B cell (primary cell): ENCODE measurements around the gene SPAG7. TPM values are rescaled to one million over a fixed set of nuclear protein-coding genes. Genes with fewer than 3 reads are reported as not detected.

Experiments used
- ATAC-seq: fragments of 200-7000 bp; cut with Tn5 transposase; one replicate; pipeline ENCODE4 v1.10.0; 2021; ENCODE audit warnings: low read depth, mild to moderate bottlenecking, moderate number of reproducible peaks, moderate library complexity
- CTCF ChIA-PET: fragments of 350-600 bp; sonication (Branson Sonifier 250); formaldehyde crosslinking; loops from one replicate; lab custom pipeline; 2021; ENCODE audit warnings: antibody characterized with exemption, inconsistent platforms; lab: Charles Lee
- POLR2A ChIA-PET: fragments of 350-600 bp; sonication (Branson Sonifier 250); formaldehyde crosslinking; loops from one replicate; lab custom pipeline; 2021; ENCODE audit warnings: antibody characterized with exemption; lab: Charles Lee
- DNase-seq: peaks from one replicate; pipeline ENCODE4 v3.0.0; 2013
- H2AFZ ChIP-seq: 2 replicates; pipeline ENCODE4 v1.6.1; 2012; ENCODE audit warnings: mild to moderate bottlenecking, low read depth, low read length; ENCODE audit not compliant: insufficient read depth, poor library complexity, severe bottlenecking
- H3K27ac ChIP-seq, 2 donors: 1 replicate in 1 of 2; 2 replicates in 1 of 2; pipeline ENCODE4 v1.5.1; 2012 to 2013; ENCODE audit warnings: low read length in 2 of 2, mild to moderate bottlenecking in 2 of 2, moderate library complexity in 1 of 2
- H3K27me3 ChIP-seq, 4 experiments: fragments of 200-600 bp in 1 of 4; sonication (generic) in 1 of 4; replicated peaks in 1 of 4; 1 replicate in 2 of 4; 2 replicates in 2 of 4; pipeline versions ENCODE4 v1.6.1 to v1.7.0; 2013 to 2016; ENCODE audit warnings: low read length in 3 of 4, mild to moderate bottlenecking in 2 of 4, mixed read lengths in 1 of 4, moderate library complexity in 1 of 4; ENCODE audit not compliant: insufficient read depth in 4 of 4, control insufficient read depth in 3 of 4; ENCODE audit errors: control extremely low read depth in 1 of 4
- H3K36me3 ChIP-seq, 2 experiments: replicated peaks in 1 of 2; 1 replicate in 1 of 2; 2 replicates in 1 of 2; pipeline versions ENCODE4 v1.6.1 to v1.7.1; 2013; ENCODE audit warnings: low read length in 1 of 2; ENCODE audit not compliant: insufficient read depth in 2 of 2, control insufficient read depth in 1 of 2; ENCODE audit errors: control extremely low read depth in 1 of 2, extremely low read depth in 1 of 2
- H3K4me1 ChIP-seq, 2 donors: fragments of 200-600 bp in 1 of 2; sonication (generic) in 1 of 2; 1 replicate in 1 of 2; 2 replicates in 1 of 2; pipeline versions ENCODE4 v1.5.1 to v1.6.1; 2013 to 2017; ENCODE audit warnings: low read length in 2 of 2; ENCODE audit not compliant: control insufficient read depth in 2 of 2, insufficient read depth in 2 of 2
- H3K4me2 ChIP-seq: replicated peaks from 2 replicates; pipeline ENCODE3; 2012; ENCODE audit warnings: mild to moderate bottlenecking, low read depth, low read length; ENCODE audit not compliant: poor library complexity, severe bottlenecking
- H3K4me3 ChIP-seq, 5 experiments: fragments of 200-600 bp in 1 of 5; sonication (generic) in 1 of 5; 1 replicate in 3 of 5; 2 replicates in 2 of 5; pipeline versions ENCODE4 v1.5.1 to v1.7.0; 2011 to 2016; ENCODE audit warnings: low read length in 4 of 5, mild to moderate bottlenecking in 4 of 5, low read depth in 2 of 5, control low read depth in 1 of 5, moderate library complexity in 1 of 5; ENCODE audit not compliant: insufficient read depth in 1 of 5; ENCODE audit errors: control extremely low read depth in 1 of 5, extremely low read depth in 1 of 5
- H3K79me2 ChIP-seq: fragments of 200-600 bp; sonication (generic); one replicate; pipeline ENCODE4 v1.6.0; 2016; ENCODE audit warnings: low read length; ENCODE audit not compliant: control insufficient read depth, insufficient read depth
- H3K9ac ChIP-seq: fragments of 200-600 bp; sonication (generic); 2 replicates; pipeline ENCODE4 v1.6.1; 2017; ENCODE audit warnings: mild to moderate bottlenecking, low read length, moderate library complexity
- H3K9me3 ChIP-seq, 3 donors: one replicate each; pipeline versions ENCODE4 v1.6.1 to v1.7.1; 2013; ENCODE audit warnings: low read length in 2 of 3; ENCODE audit not compliant: control insufficient read depth in 2 of 3, insufficient read depth in 1 of 3; ENCODE audit errors: control extremely low read depth in 1 of 3
- H4K20me1 ChIP-seq: 2 replicates; pipeline ENCODE4 v1.6.0; 2012; ENCODE audit warnings: mild to moderate bottlenecking, low read length; ENCODE audit not compliant: insufficient read depth, control insufficient read depth, poor library complexity, severe bottlenecking
- H3K27ac Mint-ChIP-seq: one replicate; pipeline ENCODE4 v1.8.0; 2021; ENCODE audit warnings: mixed read lengths
- H3K27me3 Mint-ChIP-seq: one replicate; pipeline ENCODE4 v1.8.0; 2021; ENCODE audit warnings: mixed read lengths
- H3K4me1 Mint-ChIP-seq: one replicate; pipeline ENCODE4 v1.8.0; 2021; ENCODE audit warnings: mixed read lengths
- H3K4me3 Mint-ChIP-seq: one replicate; pipeline ENCODE4 v1.8.0; 2021; ENCODE audit warnings: mixed read lengths
- H3K9me3 Mint-ChIP-seq: one replicate; pipeline ENCODE4 v1.8.0; 2022; ENCODE audit warnings: mixed read lengths; ENCODE audit not compliant: insufficient read depth
- CTCF ChIP-seq: fragments of 200-600 bp; IDR thresholded peaks from one replicate; pipeline ENCODE4 v1.8.0; 2022; ENCODE audit warnings: antibody characterized with exemption, mild to moderate bottlenecking
- EZH2 ChIP-seq: IDR thresholded peaks from 2 replicates; pipeline ENCODE4 v1.6.1; 2012; ENCODE audit warnings: borderline replicate concordance, low read depth, mild to moderate bottlenecking, moderate library complexity, low read length; ENCODE audit not compliant: insufficient read depth, poor library complexity, severe bottlenecking
- WGBS: methylation state at CpG from one replicate; pipeline ENCODE4 v1.1.5; 2013; ENCODE audit warnings: missing lambda C conversion rate; ENCODE audit not compliant: insufficient coverage; 5-methylcytosine and 5-hydroxymethylcytosine counted together
- intact Hi-C: fragments of 100-400 bp; cut with micrococcal nuclease; formaldehyde crosslinking; loops from one replicate; pipeline ENCODE4 v1.10.0; 2022
- polyA plus RNA-seq: library from polyadenylated mRNA; depleted of rRNA; stranded (reverse); fragments of >200 nt; gene quantifications from 2 replicates; pipeline ENCODE4 v1.2.3, GENCODE V29; 2012
- total RNA-seq, 2 donors: library from RNA; stranded (reverse); fragments of 120-200 nt in 1 of 2; gene quantifications; 1 replicate in 1 of 2; 2 replicates in 1 of 2; pipeline versions ENCODE4 v1.2.3 to v1.2.4, GENCODE V29; 2013 to 2022

SPAG7 gene
- total and polyA plus RNA-seq, 2 donors (not counting 1 experiment from before 2014, with no cell fraction given): 43.4 to 52.5 TPM

- ATAC-seq (no peak), DNase-seq (peak; percentile 36)
- H3K27ac ChIP-seq: peak overlapping the region; percentile 70 to 87
- peak overlapping the region; percentile 89 for H3K4me3 Mint-ChIP-seq
- peaks cover 0 to 4% (median 0%) of the 10 kb centered on the region in 4 experiments for H3K27me3 ChIP-seq
- H3K79me2 ChIP-seq: peaks cover 42% of the 10 kb centered on the region
- peaks cover 44 to 54% of the 10 kb centered on the region in 2 donors for H3K4me1 ChIP-seq
- ChIA-PET CTCF (interaction anchor here (0.5 to 3.1 kb wide), 12 partner anchors 10 to 568 kb away, joined by 3 to 24 read pairs (median 6); partner anchors contain the start of genes CAMTA2, PFN1, SPAG7 and ZFP3), POLR2A (interaction anchor here (1.3 to 2.6 kb wide), 6 partner anchors 10 to 795 kb away, joined by 3 to 38 read pairs (median 9); partner anchors contain the start of genes CAMTA2, PFN1, SPAG7 and ZNF594)
- 69% methylated on average over 18 of the region's 19 CpGs for WGBS
- peak overlapping the region; percentile 68 to 100 (median 86) for H3K4me3 ChIP-seq
- peaks cover under 1% of the 10 kb centered on the region for H4K20me1 ChIP-seq
- no peaks in the 10 kb centered on the region for H3K9me3 ChIP-seq
- H3K4me1 Mint-ChIP-seq: peaks cover 55% of the 10 kb centered on the region
- peak overlapping the region; percentile 99 for H3K4me2 ChIP-seq
- peak overlapping the region; percentile 95 for H3K27ac Mint-ChIP-seq
- peak overlapping the region; percentile 86 for H3K9ac ChIP-seq
- no peaks in the 10 kb centered on the region for H3K9me3 Mint-ChIP-seq
- H3K27me3 Mint-ChIP-seq: peaks cover 6% of the 10 kb centered on the region
- TF ChIP-seq CTCF (no peak), EZH2 (no peak)
- intact Hi-C loops: loop anchor here (2.0 kb wide), 1 partner anchor 30 kb away; no protein-coding TSS in a partner anchor
- H2AFZ ChIP-seq: peak overlapping the region; percentile 78
- peaks cover 0 to 35% of the 10 kb centered on the region in 2 experiments for H3K36me3 ChIP-seq
These were observed 28.7 kb downstream of the SPAG7 start for GRCh38 chr17:4938688-4939545.
